Chondrocyte (in vitro differentiated cells): Measurements from ENCODE around the gene GPR183. TPM values are rescaled to one million over a fixed set of nuclear protein-coding genes. Genes with fewer than 3 reads are reported as not detected.

Source experiments
- DNase-seq: peaks from one replicate; pipeline ENCODE4 v3.0.0; 2021; ENCODE audit warnings: mixed read lengths, low spot score
- H3K27ac Mint-ChIP-seq: one replicate; pipeline ENCODE4 v1.8.0; 2021; ENCODE audit warnings: mild to moderate bottlenecking, moderate library complexity, mixed read lengths; ENCODE audit not compliant: unreplicated experiment
- H3K27me3 Mint-ChIP-seq: 2 replicates; pipeline ENCODE4 v1.8.0; 2021; ENCODE audit warnings: low read depth, mixed read lengths
- H3K36me3 Mint-ChIP-seq: 2 replicates; pipeline ENCODE4 v1.8.0; 2021; ENCODE audit warnings: low read depth, mixed read lengths
- H3K4me1 Mint-ChIP-seq: 2 replicates; pipeline ENCODE4 v1.8.0; 2021; ENCODE audit warnings: low read depth, mild to moderate bottlenecking, mixed read lengths
- H3K4me3 Mint-ChIP-seq: one replicate; pipeline ENCODE4 v1.8.0; 2021; ENCODE audit warnings: mild to moderate bottlenecking, moderate library complexity, mixed read lengths; ENCODE audit not compliant: unreplicated experiment
- H3K9me3 Mint-ChIP-seq: 2 replicates; pipeline ENCODE4 v1.8.0; 2021; ENCODE audit warnings: low read depth, mixed read lengths
- CTCF ChIP-seq: fragments of 200-600 bp; sonication (generic); IDR thresholded peaks from 2 replicates; pipeline ENCODE4 v1.5.0; 2021; ENCODE audit warnings: antibody characterized with exemption, mild to moderate bottlenecking, moderate library complexity
- total RNA-seq: library from RNA; stranded (reverse); gene quantifications from 3 replicates; pipeline ENCODE4 v1.2.1, GENCODE V29; 2021

The GPR183 gene
- total RNA-seq, 1 donor from 2014 or later = 5.7 TPM

- no peak for TF ChIP-seq CTCF
- H3K27me3 Mint-ChIP-seq = no peaks in the 10 kb centered on the region
- H3K27ac Mint-ChIP-seq = no peak overlapping the region
- peaks cover 10% of the 10 kb centered on the region for H3K36me3 Mint-ChIP-seq
- H3K4me3 Mint-ChIP-seq = no peak overlapping the region
- peaks cover 30% of the 10 kb centered on the region for H3K4me1 Mint-ChIP-seq
- DNase-seq = no peak
- no peaks in the 10 kb centered on the region for H3K9me3 Mint-ChIP-seq
Observed at GRCh38 chr13:99294958-99295357, 12.2 kb downstream of the GPR183 start.

- no peaks in the 10 kb centered on the region for H3K9me3 Mint-ChIP-seq
- peaks cover 33% of the 10 kb centered on the region for H3K4me1 Mint-ChIP-seq
- H3K27ac Mint-ChIP-seq = no peak overlapping the region
- H3K36me3 Mint-ChIP-seq = peaks cover 10% of the 10 kb centered on the region
- H3K27me3 Mint-ChIP-seq = no peaks in the 10 kb centered on the region
- no peak for TF ChIP-seq CTCF
- DNase-seq = no peak
- no peak overlapping the region for H3K4me3 Mint-ChIP-seq
Observed at GRCh38 chr13:99294198-99294597, 13.0 kb downstream of the GPR183 start.

GRCh38 chr13:99293178-99293577, 14.0 kb downstream of the GPR183 start:
- no peak for TF ChIP-seq CTCF
- Mint-ChIP-seq H3K9me3 (no peaks in the 10 kb centered on the region), H3K36me3 (peaks cover 10% of the 10 kb centered on the region), H3K4me1 (peaks cover 42% of the 10 kb centered on the region), H3K27ac (no peak overlapping the region), H3K27me3 (no peaks in the 10 kb centered on the region), H3K4me3 (no peak overlapping the region)
- DNase-seq = no peak

- no peaks in the 10 kb centered on the region for H3K9me3 Mint-ChIP-seq
- no peak overlapping the region for H3K4me3 Mint-ChIP-seq
- no peak for DNase-seq
- H3K27me3 Mint-ChIP-seq = no peaks in the 10 kb centered on the region
- no peak overlapping the region for H3K27ac Mint-ChIP-seq
- H3K36me3 Mint-ChIP-seq = peaks cover 10% of the 10 kb centered on the region
- no peak for TF ChIP-seq CTCF
- peaks cover 40% of the 10 kb centered on the region for H3K4me1 Mint-ChIP-seq
Observed at GRCh38 chr13:99290894-99291293, 16.3 kb downstream of the GPR183 start.

- H3K36me3 Mint-ChIP-seq = peaks cover 4% of the 10 kb centered on the region
- no peaks in the 10 kb centered on the region for H3K9me3 Mint-ChIP-seq
- TF ChIP-seq CTCF = no peak
- no peak overlapping the region for H3K4me3 Mint-ChIP-seq
- no peaks in the 10 kb centered on the region for H3K27me3 Mint-ChIP-seq
- H3K27ac Mint-ChIP-seq = no peak overlapping the region
- DNase-seq = no peak
- H3K4me1 Mint-ChIP-seq = peaks cover 42% of the 10 kb centered on the region
Observed at GRCh38 chr13:99289674-99290337, 17.4 kb downstream of the GPR183 start.
